Stimulated activated CD4-positive, alpha-beta T cell treated with anti-CD3 and anti-CD28 coated beads, Interleukin-2, amount 100 ng/mL, for 24 hours (primary cell): ENCODE data around the gene PCCA.

Experiments used
- DNase-seq, 2 donors: peaks; one replicate each; pipeline ENCODE4 v3.0.0-alpha.2; 2020

PCCA gene

DNA sequence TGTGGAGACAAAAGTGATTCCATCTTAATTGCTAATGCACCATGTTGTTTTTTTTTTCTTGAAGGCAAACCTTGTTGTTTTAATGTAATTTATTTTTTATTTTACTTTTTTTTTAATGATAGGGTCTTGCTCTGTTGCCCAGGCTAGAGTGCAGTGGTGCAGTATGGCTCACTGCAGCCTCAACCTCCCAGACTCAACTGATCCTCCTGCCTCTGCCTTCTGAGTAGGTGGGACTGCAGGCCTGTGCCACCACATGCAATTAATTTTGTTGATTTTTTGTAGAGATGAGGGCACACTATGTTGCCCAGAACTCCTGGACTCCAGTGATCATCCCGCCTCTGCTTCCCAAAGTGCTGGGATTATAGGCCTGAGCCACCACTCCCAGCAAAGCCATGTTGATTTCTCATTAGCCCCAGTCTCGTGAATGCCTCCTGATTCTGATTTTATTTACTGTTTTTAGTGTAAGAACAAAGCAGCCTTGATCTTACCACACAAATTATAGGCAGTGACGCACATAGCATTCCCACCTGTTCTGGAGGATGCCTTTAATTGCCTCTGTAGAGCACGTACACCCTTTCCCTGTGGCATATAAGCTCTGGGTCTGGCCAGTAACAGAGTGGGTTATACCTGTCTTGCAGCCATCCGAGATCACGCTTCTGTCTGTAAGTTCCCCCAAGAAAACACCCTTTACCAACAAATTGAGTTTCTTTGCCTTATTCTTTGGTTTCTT, 349.3 kb downstream of the PCCA start:
- DNase-seq, result no peak

DNA sequence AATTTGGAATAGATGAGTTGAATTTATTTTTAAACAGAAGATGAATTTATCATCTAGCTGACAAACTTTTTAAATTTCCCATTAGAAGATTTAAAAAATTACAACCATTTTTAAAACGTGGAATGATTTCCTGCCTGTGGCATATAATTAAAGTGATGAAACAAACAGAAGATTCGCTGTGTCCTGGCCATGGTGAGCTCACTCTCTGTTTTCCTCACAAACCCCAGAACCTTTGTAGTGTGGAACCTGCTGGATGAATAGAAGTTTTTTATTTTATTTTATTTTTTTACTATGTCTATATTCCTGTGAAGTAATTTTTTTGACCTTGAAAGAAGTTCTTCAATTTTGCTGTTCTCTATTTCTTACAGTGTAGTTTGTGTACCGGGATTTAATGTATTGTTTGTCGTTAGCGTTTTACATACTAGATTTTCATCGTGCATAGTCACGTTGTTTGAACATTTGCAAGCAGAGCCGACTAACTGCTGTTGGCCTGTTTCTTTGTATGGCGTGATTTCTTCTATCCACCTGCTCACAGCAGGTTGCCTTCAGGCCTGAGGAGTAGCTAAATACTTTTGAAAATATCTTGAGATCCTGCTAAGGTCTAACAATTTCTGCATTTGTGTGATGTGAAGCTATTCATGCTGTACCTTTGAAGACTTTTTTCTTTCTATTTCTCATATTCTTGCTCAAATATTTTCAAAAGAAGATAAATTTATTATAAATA, 350.5 kb downstream of the PCCA start:
- DNase-seq, result no peak

DNA sequence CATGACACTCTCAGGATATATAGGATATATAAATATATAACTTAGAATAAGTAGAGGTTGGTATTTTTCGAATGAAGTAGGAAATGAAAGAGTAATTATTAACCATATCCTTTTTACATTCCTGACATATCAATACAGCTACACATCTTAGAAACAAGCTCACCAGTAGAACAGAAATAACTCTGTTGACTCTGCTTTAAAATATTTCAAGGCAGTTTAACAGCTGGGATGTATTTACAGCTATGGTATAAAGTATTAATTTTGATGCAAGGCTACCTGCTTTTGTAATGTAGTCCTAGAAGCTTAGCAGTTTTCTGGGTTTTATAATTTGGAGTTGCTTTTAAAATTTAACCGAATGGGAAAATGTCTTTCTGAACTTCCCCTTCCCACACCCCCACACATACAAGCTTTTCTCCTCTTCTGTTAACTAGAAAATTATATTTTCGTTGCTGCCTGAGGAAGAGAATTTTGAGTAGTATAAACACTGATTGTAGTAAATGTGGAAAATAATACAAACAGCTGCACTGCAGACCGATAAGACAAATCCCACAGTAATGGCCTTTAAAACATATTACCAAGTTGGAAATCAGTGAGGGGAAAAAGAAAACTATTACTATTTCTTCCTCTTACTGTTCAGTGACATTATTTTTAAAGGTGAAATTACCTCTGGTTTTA, 352.0 kb downstream of the PCCA start:
- DNase-seq, result no peak

DNA sequence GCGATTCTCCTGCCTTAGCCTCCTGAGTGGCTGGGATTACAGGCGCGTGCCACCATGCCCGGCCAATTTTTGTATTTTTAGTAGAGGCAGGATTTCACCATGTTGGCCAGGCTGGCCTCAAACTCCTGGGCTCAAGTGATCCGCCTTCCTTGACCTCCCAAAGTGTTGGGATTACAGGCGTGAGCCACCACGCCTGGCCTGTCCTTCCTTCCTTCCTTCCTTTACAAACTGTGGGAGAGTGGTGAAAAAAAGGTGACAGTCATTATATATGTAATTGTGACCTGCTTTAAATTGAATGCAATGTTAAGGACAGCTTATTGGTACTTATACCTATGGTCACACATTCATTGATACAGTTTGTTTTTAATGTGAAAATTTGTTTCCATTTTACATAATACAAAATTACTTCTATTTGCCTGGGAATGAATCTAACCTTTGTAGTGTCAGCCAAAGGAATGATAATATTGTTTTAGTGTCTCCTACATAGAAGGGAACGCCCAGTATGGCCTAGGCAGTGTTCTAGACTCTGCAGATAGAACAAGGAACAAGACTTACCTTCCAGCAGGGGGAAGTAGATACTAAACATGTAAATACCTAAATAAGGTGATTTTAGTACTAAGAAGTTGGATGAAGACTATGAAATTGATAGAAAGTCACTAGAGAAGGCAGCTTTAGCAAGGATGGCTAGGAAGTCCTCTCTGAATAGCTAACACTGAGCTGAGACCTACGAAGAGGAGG, 353.4 kb downstream of the PCCA start:
- no peak for DNase-seq

DNA sequence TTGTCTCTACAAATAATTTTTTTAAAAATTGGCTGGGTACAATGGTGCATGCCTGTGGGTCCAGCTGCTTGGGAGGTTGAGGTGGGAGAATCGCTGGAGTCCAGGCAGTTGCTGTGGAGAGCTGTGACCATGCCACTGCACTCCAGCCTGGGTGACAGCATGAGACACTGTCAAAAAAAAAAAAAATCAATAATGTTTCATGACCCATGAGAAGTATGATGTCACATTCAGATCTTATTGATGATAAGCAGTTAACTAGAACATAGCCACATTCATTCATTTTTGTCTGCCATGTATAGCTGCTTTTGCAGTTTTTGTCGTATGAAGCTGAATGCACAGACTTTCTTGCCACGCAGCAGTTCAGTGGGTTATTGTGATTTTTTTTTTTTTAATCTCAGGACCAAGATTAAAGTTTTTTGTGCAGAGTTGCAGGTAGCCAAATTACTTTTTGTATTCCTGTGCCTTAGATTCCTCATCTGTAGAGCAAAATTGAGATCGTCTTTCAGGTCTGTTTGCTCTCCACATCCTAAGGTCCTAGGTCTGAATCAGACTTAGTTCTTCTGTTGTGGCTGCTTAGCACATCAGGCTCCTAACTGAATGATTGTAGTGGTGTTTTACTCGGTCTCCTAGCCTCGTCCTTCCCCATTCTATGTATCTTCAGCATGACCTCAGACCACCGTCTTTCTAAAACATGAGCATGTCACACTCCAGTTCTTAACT, 354.5 kb downstream of the PCCA start:
- no peak for DNase-seq

DNA sequence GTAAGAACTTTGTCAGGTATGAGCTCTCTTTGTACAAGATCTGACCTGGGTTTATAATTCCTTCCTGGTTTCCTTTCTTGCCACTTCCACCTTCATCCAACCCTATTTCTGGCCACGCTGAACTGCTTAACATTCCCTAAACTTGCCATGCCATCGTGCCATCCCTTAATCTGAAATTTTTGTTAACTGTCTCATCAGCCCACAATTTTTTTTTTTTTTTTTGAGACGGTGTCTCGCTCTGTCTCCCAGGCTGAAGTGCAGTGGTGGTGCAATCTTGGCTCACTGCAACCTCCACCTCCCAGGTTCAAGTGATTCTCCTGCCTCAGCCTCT, 355.1 kb downstream of the PCCA start:
- no peak for DNase-seq

DNA sequence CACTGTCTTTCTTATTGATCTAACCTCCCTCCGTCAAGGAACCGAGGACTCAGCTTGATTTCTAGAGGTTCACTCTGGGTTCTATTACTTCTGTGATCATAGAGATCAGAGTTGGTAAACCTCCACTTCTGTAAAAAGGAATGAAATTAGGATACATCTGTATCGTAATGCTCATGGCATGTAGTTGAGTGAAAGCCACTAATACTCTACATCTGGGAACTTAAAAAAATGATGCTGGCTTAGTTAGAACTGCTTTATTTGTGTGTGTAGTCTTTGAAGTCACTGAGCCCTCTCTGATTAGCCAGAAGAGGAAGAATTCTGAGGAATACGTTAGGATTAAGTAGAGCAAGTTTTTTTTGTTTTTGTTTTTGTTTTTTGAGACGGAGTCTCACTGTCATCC, 358.9 kb downstream of the PCCA start:
- no peak for DNase-seq

DNA sequence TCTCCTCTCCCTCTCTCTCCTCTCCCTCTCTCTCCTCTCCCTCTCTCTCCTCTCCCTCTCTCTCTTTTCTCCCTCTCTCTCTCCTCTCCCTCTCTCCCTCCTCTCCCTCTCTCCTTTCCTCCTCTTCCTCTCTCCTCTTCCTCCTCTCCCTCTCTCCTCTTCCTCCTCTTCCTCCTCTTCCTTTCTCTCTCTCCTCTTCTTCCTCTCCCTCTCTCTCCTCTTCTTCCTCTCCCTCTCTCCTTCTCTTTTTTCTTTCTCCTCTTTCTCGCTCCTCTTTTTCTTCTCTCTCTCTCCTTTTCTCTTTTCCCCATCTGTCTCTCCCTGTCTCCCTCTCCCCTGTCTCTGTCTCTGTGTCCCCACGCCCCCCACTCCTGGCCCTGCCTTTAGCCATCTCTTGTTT, 363.0 kb downstream of the PCCA start:
- no peak for DNase-seq

DNA sequence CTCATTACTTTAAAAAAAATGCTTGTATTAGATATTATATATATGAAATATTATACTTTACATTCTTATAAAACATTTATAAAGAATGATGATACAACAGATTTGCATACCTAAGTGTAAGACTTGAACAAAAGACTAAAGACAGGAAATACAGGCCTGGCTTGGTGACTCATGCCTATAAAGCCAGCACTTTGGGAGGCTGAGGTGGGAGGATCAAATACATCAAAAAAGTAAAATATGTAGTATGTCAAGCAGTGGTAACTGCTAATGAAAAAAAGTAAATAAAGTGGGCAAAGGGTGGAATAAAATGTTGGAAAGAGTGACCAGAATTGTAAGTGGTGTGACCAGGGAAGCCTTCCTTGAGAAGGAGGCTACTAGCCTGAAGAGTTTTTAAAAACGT, 366.0 kb downstream of the PCCA start:
- no peak for DNase-seq

DNA sequence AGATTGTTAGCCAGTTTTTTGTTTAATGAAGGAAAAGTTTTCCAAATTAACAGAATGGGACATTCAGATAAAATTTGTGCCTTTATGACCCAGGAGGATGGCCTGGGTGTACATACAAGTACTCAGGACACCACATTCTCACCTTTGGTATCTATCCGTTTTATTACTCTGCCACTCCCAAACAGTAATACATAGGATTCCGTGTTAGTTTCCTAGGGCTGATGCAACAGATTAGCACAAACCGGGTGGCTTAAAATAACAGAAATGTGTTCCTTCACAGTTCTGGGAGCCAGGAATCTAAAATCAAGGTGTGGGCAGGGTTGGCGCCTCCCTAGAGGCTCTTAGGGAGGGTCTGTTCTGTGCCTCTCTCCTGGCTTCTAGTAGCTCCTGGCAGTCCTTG, 369.8 kb downstream of the PCCA start:
- no peak for DNase-seq

DNA sequence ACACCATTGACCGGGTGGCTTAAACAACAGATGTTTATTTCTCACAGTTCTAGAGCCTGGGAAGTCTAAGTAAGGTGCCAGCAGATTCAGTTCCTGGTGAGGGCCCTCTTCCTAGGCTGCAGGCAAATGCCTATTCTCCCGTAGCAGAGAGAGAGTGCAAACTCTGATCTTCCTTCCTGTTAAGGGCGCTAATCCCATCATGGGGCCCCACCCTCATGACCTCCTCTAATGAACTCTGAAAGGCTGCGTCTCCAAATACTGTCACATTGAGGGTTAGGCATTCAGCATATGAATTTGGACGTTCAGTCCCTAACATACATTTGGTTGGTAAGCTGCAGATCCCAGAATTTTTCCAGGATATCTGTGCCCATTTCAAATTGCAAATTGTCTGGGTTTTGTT, 370.9 kb downstream of the PCCA start:
- DNase-seq, result no peak

DNA sequence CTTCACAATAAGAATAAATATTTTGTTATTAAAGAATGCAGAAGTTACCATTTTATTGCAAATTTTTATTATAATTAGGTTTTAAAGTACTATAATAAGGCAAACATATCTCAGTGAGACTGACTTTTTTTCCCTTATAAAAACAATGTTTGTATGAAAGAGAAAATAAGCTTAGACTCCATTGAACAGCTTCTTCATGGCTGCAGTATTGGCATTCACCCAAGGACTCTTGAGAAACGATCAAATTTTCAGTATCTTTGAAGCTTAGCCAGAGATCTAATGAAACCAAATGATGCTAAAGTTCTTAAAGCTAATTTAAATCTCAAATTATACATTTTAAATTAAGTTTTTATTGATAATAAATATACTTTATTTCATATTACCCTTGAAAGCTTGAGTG, 371.4 kb downstream of the PCCA start:
- DNase-seq, result no peak

DNA sequence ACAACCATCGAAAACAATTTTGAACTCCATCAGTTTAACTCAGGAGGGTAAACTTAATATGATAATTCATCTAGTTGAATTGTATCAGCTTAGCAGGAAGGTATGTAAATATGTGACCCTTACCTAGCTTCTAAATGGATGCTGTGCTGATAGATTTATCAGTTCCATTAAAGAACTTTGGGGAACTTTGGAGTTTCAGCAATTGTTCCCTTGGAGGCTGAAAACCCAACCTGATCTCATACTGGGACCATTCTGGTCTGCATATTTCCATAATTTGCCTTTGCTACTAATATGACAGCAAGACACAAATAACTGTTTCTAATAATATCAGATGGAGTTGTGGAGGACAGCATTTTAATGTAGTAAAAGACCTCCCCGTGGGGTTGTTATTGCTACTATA, 371.9 kb downstream of the PCCA start:
- no peak for DNase-seq

DNA sequence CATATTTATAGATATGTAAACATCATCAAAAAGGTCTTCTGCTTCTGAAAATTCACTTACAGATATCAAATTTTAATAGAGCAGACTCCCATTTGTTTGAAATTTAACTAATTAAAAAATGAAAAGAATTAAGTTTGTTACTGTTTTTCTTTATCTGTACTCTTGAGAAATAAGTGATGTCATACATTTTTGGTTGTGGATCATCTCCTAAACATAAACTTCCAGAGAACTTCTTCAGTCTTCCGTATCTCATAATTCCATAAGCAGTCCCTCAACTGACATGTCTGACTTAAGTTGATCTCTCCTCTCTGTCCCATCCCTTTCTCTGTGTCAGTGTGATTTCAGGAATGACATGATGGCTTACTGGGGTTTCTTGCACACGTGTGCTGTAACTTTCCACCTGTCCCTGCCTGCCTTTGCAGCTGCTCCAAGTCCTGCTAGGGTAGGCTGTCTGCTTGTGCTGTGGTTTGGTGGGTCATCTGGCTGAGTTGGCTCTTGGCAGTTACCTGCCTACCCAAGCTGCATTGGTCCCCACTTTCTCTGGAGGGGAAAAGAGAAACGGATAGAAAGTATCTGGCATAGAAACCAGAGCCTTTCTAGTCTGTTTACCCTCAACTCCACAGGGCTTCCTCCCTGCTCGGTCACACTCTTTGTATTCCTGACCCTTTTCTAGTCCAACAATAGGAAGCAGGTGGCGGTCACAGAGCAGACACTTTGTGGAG, 372.6 kb downstream of the PCCA start:
- DNase-seq, result no peak

DNA sequence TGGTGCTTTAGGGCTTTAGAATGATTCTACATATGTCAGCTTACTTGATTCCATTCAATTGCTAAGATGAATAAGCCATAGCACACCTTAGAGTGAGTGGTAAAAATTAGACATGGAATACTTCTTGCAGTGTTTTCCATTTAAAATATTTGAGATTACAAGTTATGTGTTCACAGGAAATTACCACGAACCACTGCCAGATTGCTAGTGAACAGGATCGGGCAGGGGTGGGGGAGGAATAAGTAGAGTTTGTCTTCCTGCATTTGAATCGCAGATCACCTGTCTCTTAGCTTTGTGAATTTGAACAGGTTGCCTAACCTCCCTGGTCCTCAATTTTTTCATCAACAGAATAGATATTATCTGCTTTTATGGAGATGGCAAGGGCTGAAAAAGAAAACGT, 375.1 kb downstream of the PCCA start:
- DNase-seq, result no peak

DNA sequence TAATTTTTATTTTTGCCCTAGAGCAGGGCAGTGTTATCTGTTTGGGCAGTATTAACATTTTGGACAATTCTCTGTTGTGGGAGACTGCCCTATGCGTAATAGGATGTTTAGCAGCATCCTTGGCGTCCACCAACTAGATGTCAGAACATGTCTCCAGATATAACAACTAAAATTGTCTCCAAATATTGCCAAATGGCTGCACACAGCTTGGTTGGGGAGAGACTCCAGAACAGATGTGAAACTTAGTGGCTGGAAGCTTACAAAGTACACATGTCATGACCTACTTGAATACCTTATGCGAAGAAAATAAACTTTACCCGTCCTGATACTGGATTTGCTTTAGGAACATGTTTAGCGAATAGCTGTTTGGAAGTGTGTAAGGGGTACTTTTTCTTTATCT, 376.7 kb downstream of the PCCA start:
- no peak for DNase-seq

DNA sequence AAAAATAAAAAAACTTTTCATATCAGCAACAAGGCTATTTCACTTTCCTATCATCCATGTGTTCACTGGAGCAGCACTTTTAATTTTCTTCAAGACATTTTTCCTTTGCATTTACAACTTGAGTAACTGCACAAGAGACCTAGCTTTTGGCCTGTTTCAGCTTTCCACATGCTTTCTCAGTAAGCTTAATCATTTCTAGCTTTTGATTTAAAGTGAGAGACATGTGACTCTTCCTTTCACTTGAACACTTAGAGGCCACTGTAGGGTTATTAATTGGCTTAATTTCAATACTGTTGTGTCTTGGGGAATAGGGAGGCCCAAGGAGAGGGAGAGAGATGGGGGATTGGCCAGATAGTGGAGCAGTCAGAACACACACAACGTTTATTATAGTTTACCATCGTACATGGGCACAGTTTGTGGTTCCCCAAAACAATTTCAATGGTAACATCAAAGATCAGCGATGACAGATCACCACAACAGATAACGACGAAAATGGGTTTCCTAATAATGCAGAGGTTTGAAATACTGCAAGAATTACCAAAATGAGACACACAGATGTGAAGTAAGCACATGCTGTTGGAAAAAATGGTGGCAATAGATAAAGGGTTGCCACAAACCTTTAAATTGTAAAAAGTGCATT, 382.1 kb downstream of the PCCA start:
- DNase-seq, result no peak

DNA sequence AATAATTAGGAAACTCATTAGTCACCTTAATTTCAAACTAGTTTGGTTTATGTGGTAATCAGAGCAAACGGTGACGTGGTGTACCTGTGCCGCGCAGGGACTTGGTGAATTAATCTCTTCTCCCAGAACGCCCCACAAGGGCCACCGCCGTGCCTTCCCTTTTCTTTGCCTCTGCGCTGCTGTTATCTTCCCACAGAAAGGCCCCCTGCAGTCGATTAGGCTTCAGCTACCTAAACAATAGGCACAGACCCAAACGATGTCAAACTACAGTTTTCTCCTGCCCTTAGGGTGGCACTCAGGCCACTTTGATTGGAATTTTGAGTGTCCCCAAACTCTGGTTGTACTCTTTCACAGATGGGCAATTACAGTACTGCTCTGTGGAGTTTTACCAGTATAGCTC, 384.2 kb downstream of the PCCA start:
- no peak for DNase-seq

DNA sequence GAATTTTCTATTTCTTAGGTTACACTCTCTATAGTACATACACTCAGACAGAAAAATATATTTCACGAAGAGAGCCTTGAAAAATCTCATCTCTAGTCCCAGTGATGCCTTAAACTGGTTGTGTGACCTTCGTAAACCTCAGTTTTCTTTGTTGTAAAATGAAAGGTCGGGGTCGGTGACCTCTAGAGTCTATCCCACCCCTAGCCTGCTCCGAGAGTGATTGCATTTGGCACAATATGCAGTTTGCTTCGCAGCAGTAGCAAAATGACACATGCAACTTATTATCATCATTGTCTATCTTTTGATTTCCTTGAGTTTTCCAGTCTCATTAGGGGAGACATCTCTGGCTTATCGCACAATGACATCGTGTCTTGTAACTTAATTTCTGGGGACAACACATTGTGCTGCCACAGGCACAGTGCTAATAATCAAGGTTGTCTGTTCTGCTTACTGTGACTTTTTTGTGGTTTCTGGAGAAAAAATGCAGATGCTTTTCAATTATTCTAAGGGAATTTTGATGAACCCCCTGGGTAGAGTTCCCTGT, 384.7 kb downstream of the PCCA start:
- DNase-seq, result no peak

DNA sequence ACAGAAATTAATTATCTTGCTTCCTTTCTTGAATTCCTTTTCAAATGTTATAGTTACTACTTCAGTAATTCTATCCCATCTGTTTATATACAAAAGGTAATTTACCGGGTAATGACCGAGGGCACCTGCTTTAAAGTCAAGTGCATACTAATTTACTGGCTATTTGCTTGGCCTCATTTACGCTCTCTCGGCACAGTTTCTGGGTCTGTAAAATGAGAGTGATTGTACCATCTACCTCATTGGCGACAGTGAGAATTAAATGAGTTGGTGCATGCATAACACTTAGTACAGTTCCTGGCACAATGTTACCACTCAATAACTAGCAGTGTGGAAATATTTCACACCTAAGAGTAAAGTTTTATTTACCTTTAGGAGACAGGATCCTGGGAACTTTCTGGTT, 388.1 kb downstream of the PCCA start:
- DNase-seq, result no peak

DNA sequence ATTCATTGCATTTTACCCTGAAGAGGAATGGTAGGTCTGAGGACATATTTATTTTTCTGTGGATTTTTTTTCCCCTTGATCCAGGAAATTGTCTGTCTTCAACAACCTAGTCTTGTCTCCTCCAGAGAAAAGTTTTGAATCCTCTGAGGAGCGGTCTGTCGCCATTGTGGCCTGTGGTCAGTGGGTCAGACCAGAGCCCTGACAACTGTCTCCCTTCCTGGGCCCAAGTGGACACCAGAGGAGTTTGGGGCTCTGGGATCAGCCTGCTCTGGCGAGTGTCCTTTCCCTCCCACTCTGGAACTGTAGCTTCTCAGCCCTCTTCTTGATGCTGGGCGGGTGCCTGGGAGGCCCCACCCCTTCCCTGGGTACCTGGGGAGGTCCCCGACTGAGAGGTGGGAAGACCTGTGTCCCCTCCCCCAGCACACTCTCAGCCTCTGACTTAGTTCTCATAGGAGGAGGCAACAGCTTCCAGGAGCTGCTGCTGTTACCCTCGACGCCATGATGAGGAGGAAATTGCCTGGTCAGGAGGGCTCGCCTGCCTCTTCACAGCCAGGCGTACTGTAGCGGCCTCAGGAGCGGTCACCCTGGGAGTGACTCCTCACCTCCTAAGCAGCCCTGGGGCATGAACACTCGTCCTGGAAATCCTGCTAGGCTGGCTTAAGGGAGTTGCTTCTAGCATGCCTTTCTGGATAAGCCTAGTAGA, 389.4 kb downstream of the PCCA start:
- no peak for DNase-seq
